HCT116 (cell line): ENCODE results near the gene ZNF605. TPM values are rescaled to one million over a fixed set of nuclear protein-coding genes. Genes with fewer than 3 reads are reported as not detected.

Experiments
- ATAC-seq: fragments of 200-7000 bp; cut with Tn5 transposase; 2 replicates; pipeline ENCODE4 v1.9.1; 2020; ENCODE audit warnings: mild to moderate bottlenecking, moderate library complexity
- BruUV-seq: library from RNA; stranded (reverse); fragments of 400-500 nt; replicated peaks from 2 replicates; lab custom pipeline; 2021; lab: Mats Ljungman, UMichigan
- CTCF ChIA-PET: fragments of 300-600 bp; sonication (Branson Sonifier 250); formaldehyde crosslinking; loops from one replicate; lab custom pipeline; 2021; ENCODE audit warnings: antibody characterized with exemption; lab: Charles Lee
- POLR2A ChIA-PET: fragments of 300-600, 350-600 bp; sonication (Branson Sonifier 250); formaldehyde crosslinking; loops from one replicate; lab custom pipeline; 2021; ENCODE audit warnings: antibody characterized with exemption; lab: Charles Lee
- RAD21 ChIA-PET, 2 experiments: fragments of 300-600 bp; sonication (Branson Sonifier 250); formaldehyde crosslinking; loops; one replicate each; lab custom pipeline; 2023; ENCODE audit warnings: low total read pairs in 2 of 2; ENCODE audit not compliant: uncharacterized antibody in 2 of 2, unreplicated experiment in 2 of 2, low non-redundant PET in 1 of 2; lab: Charles Lee
- DNase-seq: peaks from one replicate; pipeline ENCODE4 v3.0.0-alpha.2; 2010; ENCODE audit warnings: low read depth, low spot score
- H2AFZ ChIP-seq: fragments of 200-600 bp; shearing (Covaris generic), sonication (generic); 2 replicates; pipeline ENCODE4 v1.6.1; 2017; ENCODE audit warnings: low read depth, mixed run types, mixed read lengths, antibody characterized with exemption, low read length; ENCODE audit not compliant: poor library complexity, severe bottlenecking
- H3K27ac ChIP-seq: 2 replicates; pipeline ENCODE4 v1.5.1; 2012; ENCODE audit warnings: low read depth, low read length
- H3K27me3 ChIP-seq: fragments of 200-600 bp; sonication (generic); 2 replicates; pipeline ENCODE4 v1.6.1; 2016; ENCODE audit warnings: mixed run types, low read length, mixed read lengths; ENCODE audit not compliant: insufficient read depth
- H3K36me3 ChIP-seq, 2 experiments: fragments of 200-500 bp in 1 of 2; fragments of 200-600 bp in 1 of 2; sonication (Bioruptor generic) in 1 of 2; sonication (generic) in 1 of 2; 2 replicates each; pipeline versions ENCODE4 v1.5.1 to v1.6.1; 2014 to 2016; ENCODE audit warnings: low read length in 2 of 2, inconsistent platforms in 1 of 2, mixed read lengths in 1 of 2, mixed run types in 1 of 2; ENCODE audit not compliant: insufficient read depth in 2 of 2, control insufficient read depth in 1 of 2
- H3K4me1 ChIP-seq, 2 experiments: fragments of 200-600 bp in 1 of 2; sonication (generic) in 1 of 2; 2 replicates each; pipeline versions ENCODE4 v1.5.1 to v1.6.1; 2012 to 2017; ENCODE audit warnings: low read length in 2 of 2, inconsistent platforms in 1 of 2, mild to moderate bottlenecking in 1 of 2, mixed read lengths in 1 of 2, mixed run types in 1 of 2, moderate library complexity in 1 of 2; ENCODE audit not compliant: insufficient read depth in 2 of 2, control insufficient read depth in 1 of 2
- H3K4me2 ChIP-seq: fragments of 200-600 bp; sonication (generic); 2 replicates; pipeline ENCODE4 v1.6.1; 2017; ENCODE audit warnings: mixed run types, low read length, mixed read lengths
- H3K4me3 ChIP-seq, 2 experiments: fragments of 200-600 bp in 1 of 2; sonication (generic) in 1 of 2; replicated peaks in 1 of 2; 2 replicates each; pipeline ENCODE4 v1.5.1; 2011 to 2016; ENCODE audit warnings: low read length in 2 of 2, control low read depth in 1 of 2, low read depth in 1 of 2, mild to moderate bottlenecking in 1 of 2, mixed read lengths in 1 of 2, mixed run types in 1 of 2
- H3K79me2 ChIP-seq: fragments of 200-600 bp; sonication (generic); 2 replicates; pipeline ENCODE4 v1.6.1; 2017; ENCODE audit warnings: mild to moderate bottlenecking, mixed run types, low read length, moderate library complexity, mixed read lengths; ENCODE audit not compliant: insufficient read depth
- H3K9ac ChIP-seq: fragments of 200-600 bp; sonication (generic); 2 replicates; pipeline ENCODE4 v1.6.1; 2016; ENCODE audit warnings: low read length, mixed read lengths
- H3K9me2 ChIP-seq: fragments of 200-600 bp; sonication (generic), shearing (Covaris generic); 2 replicates; pipeline ENCODE4 v1.6.1; 2017; ENCODE audit warnings: mixed run types, mild to moderate bottlenecking, moderate library complexity; ENCODE audit not compliant: insufficient read depth
- H3K9me3 ChIP-seq, 2 experiments: fragments of 200-500 bp in 1 of 2; fragments of 200-600 bp in 1 of 2; sonication (Bioruptor generic) in 1 of 2; sonication (generic) in 1 of 2; 2 replicates each; pipeline ENCODE4 v1.6.1; 2014 to 2017; ENCODE audit warnings: low read length in 2 of 2, mixed read lengths in 2 of 2, inconsistent platforms in 1 of 2, low read depth in 1 of 2, mild to moderate bottlenecking in 1 of 2, mixed run types in 1 of 2, moderate library complexity in 1 of 2; ENCODE audit not compliant: control insufficient read depth in 1 of 2, insufficient read depth in 1 of 2
- H4K20me1 ChIP-seq: fragments of 200-600 bp; sonication (generic), shearing (Covaris generic); 2 replicates; pipeline ENCODE4 v1.6.1; 2017; ENCODE audit warnings: mixed run types, mild to moderate bottlenecking, moderate library complexity; ENCODE audit not compliant: insufficient read depth
- CEBPB ChIP-seq: IDR thresholded peaks from 2 replicates; pipeline ENCODE4 v1.6.1; 2012; ENCODE audit warnings: low read depth
- EGR1 ChIP-seq: IDR thresholded peaks from 2 replicates; pipeline ENCODE4 v1.6.1; 2012; ENCODE audit warnings: low read depth
- FOSL1 ChIP-seq: IDR thresholded peaks from 2 replicates; pipeline ENCODE4 v1.6.1; 2012; ENCODE audit warnings: low read depth
- POLR2A ChIP-seq: IDR thresholded peaks from 2 replicates; pipeline ENCODE4 v1.7.0; 2011; ENCODE audit warnings: borderline replicate concordance; ENCODE audit not compliant: insufficient read depth, insufficient read length; ENCODE audit errors: extremely low read depth
- SRF ChIP-seq: IDR thresholded peaks from 2 replicates; pipeline ENCODE4 v1.6.1; 2012; ENCODE audit warnings: low read depth
- TCF7L2 ChIP-seq: IDR thresholded peaks from 2 replicates; pipeline ENCODE4 v1.7.0; 2011; ENCODE audit warnings: borderline replicate concordance, inconsistent platforms; ENCODE audit not compliant: insufficient read depth, insufficient read length; ENCODE audit errors: extremely low read depth
- YY1 ChIP-seq: IDR thresholded peaks from 2 replicates; pipeline ENCODE4 v1.6.1; 2011; ENCODE audit warnings: low read length, low read depth, moderate library complexity, mild to moderate bottlenecking; ENCODE audit not compliant: insufficient replicate concordance; ENCODE audit errors: extremely low read depth
- ZNF274 ChIP-seq: fragments of 200-500 bp; sonication (Bioruptor generic); IDR thresholded peaks from 2 replicates; pipeline ENCODE4 v1.6.1; 2014; ENCODE audit warnings: mild to moderate bottlenecking, low read depth, low read length, inconsistent platforms
- intact Hi-C: fragments of 100-400 bp; cut with micrococcal nuclease; formaldehyde crosslinking; loops from 2 replicates; pipeline ENCODE4 v1.10.0; 2022
- total RNA-seq: library from RNA; stranded (reverse); gene quantifications from one replicate; pipeline ENCODE4 v1.2.1, GENCODE V29; 2021; ENCODE audit not compliant: unreplicated experiment
- TF ChIP-seq, protein P1 (sequence below): IDR thresholded peaks from 2 replicates; pipeline ENCODE4 v1.6.1; 2012; ENCODE audit warnings: low read depth
- TF ChIP-seq, protein P2 (sequence below): IDR thresholded peaks from 2 replicates; pipeline ENCODE4 v1.6.1; 2012
- TF ChIP-seq, protein P3 (sequence below): IDR thresholded peaks from 2 replicates; pipeline ENCODE4 v1.6.1; 2011; ENCODE audit warnings: mild to moderate bottlenecking, low read length, moderate library complexity; ENCODE audit not compliant: insufficient replicate concordance; ENCODE audit errors: extremely low read depth
- TF ChIP-seq, protein P4 (sequence below): IDR thresholded peaks from 2 replicates; pipeline ENCODE4 v1.6.1; 2012

The ZNF605 gene
- total RNA-seq, 1 experiment from 2014 or later: 0.02 TPM

DNA sequence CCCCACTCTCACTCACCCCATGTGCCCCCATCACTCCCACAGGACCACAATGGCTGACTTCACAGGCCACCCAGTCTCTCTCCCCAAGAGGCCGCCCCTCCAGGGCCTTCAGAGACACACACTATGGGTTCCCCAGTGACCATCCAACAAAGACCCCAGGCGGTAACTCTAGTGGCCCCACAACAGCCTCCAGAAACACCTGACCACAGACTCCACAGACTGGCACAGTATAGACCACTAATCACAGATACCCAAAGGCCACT, 3.0 kb downstream of the ZNF605 start:
- ChIA-PET RAD21 (no interaction called here), CTCF (no interaction called here), POLR2A (no interaction called here)
- H2AFZ ChIP-seq: no peak overlapping the region
- H3K9me3 ChIP-seq: peaks cover 15 to 25% of the 10 kb centered on the region in 2 experiments; a peak in 2 of 4 replicates
- TF ChIP-seq, protein P1, sequence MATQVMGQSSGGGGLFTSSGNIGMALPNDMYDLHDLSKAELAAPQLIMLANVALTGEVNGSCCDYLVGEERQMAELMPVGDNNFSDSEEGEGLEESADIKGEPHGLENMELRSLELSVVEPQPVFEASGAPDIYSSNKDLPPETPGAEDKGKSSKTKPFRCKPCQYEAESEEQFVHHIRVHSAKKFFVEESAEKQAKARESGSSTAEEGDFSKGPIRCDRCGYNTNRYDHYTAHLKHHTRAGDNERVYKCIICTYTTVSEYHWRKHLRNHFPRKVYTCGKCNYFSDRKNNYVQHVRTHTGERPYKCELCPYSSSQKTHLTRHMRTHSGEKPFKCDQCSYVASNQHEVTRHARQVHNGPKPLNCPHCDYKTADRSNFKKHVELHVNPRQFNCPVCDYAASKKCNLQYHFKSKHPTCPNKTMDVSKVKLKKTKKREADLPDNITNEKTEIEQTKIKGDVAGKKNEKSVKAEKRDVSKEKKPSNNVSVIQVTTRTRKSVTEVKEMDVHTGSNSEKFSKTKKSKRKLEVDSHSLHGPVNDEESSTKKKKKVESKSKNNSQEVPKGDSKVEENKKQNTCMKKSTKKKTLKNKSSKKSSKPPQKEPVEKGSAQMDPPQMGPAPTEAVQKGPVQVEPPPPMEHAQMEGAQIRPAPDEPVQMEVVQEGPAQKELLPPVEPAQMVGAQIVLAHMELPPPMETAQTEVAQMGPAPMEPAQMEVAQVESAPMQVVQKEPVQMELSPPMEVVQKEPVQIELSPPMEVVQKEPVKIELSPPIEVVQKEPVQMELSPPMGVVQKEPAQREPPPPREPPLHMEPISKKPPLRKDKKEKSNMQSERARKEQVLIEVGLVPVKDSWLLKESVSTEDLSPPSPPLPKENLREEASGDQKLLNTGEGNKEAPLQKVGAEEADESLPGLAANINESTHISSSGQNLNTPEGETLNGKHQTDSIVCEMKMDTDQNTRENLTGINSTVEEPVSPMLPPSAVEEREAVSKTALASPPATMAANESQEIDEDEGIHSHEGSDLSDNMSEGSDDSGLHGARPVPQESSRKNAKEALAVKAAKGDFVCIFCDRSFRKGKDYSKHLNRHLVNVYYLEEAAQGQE: no peak
- TF ChIP-seq FOSL1: no peak
- TF ChIP-seq ZNF274: no peak
- TF ChIP-seq, protein P2, sequence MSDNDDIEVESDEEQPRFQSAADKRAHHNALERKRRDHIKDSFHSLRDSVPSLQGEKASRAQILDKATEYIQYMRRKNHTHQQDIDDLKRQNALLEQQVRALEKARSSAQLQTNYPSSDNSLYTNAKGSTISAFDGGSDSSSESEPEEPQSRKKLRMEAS: no peak
- no peak for TF ChIP-seq POLR2A
- TF ChIP-seq EGR1: no peak
- TF ChIP-seq, protein P3, sequence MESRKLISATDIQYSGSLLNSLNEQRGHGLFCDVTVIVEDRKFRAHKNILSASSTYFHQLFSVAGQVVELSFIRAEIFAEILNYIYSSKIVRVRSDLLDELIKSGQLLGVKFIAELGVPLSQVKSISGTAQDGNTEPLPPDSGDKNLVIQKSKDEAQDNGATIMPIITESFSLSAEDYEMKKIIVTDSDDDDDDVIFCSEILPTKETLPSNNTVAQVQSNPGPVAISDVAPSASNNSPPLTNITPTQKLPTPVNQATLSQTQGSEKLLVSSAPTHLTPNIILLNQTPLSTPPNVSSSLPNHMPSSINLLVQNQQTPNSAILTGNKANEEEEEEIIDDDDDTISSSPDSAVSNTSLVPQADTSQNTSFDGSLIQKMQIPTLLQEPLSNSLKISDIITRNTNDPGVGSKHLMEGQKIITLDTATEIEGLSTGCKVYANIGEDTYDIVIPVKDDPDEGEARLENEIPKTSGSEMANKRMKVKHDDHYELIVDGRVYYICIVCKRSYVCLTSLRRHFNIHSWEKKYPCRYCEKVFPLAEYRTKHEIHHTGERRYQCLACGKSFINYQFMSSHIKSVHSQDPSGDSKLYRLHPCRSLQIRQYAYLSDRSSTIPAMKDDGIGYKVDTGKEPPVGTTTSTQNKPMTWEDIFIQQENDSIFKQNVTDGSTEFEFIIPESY: no peak
- TF ChIP-seq, protein P4, sequence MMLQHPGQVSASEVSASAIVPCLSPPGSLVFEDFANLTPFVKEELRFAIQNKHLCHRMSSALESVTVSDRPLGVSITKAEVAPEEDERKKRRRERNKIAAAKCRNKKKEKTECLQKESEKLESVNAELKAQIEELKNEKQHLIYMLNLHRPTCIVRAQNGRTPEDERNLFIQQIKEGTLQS: no peak
- TF ChIP-seq CEBPB: no peak
- no peak for TF ChIP-seq TCF7L2
- no peak for TF ChIP-seq SRF
- no peak for TF ChIP-seq YY1
- no TSS peak for BruUV-seq
- H3K9ac ChIP-seq: no peak overlapping the region
- H3K9me2 ChIP-seq: no peaks in the 10 kb centered on the region
- H3K27me3 ChIP-seq: no peaks in the 10 kb centered on the region
- H3K4me2 ChIP-seq: no peak overlapping the region
- no peaks in the 10 kb centered on the region for H4K20me1 ChIP-seq
- no peak overlapping the region for H3K27ac ChIP-seq
- ATAC-seq (no peak), DNase-seq (no peak)
- H3K4me1 ChIP-seq: no peaks in the 10 kb centered on the region
- H3K36me3 ChIP-seq: no peaks in the 10 kb centered on the region
- H3K79me2 ChIP-seq: no peaks in the 10 kb centered on the region
- no peak overlapping the region for H3K4me3 ChIP-seq
- intact Hi-C loops: no loop called here
